Trophoblast cell (in vitro differentiated cells and primary cell): Measurements from ENCODE around the gene ACBD4.
A peak's percentile ranks its signal among the peaks of the same experiment; 100 is the strongest.

ENCODE experiments used
- DNase-seq, 2 donors: peaks; one replicate each; pipeline ENCODE4 v3.0.0-alpha.2; 2016
- H2AFZ ChIP-seq: 2 replicates; pipeline ENCODE4 v1.6.1; 2013; ENCODE audit warnings: low read length, moderate library complexity, mild to moderate bottlenecking; ENCODE audit not compliant: insufficient read depth, poor library complexity
- H2AK5ac ChIP-seq: 2 replicates; pipeline ENCODE4 v1.6.1; 2013; ENCODE audit warnings: mild to moderate bottlenecking, low read length
- H2BK120ac ChIP-seq: 2 replicates; pipeline ENCODE4 v1.6.1; 2013; ENCODE audit warnings: low read length, mild to moderate bottlenecking, moderate library complexity; ENCODE audit not compliant: insufficient read depth, poor library complexity
- H2BK12ac ChIP-seq: 2 replicates; pipeline ENCODE4 v1.6.1; 2013; ENCODE audit warnings: mild to moderate bottlenecking, low read length, moderate library complexity
- H2BK5ac ChIP-seq: 2 replicates; pipeline ENCODE4 v1.6.1; 2013; ENCODE audit warnings: low read length, low read depth, moderate library complexity, mild to moderate bottlenecking; ENCODE audit not compliant: poor library complexity
- H3K14ac ChIP-seq: 2 replicates; pipeline ENCODE4 v1.6.1; 2013; ENCODE audit warnings: mild to moderate bottlenecking, low read length
- H3K18ac ChIP-seq: 2 replicates; pipeline ENCODE4 v1.6.1; 2013; ENCODE audit warnings: mild to moderate bottlenecking, low read length
- H3K23ac ChIP-seq: 2 replicates; pipeline ENCODE4 v1.6.1; 2013; ENCODE audit warnings: low read length
- H3K27ac ChIP-seq: 2 replicates; pipeline ENCODE4 v1.5.1; 2013; ENCODE audit warnings: low read depth, mild to moderate bottlenecking, inconsistent platforms, low read length, moderate library complexity
- H3K27me3 ChIP-seq: 2 replicates; pipeline ENCODE4 v1.6.1; 2013; ENCODE audit warnings: inconsistent platforms, mild to moderate bottlenecking, low read length, moderate library complexity; ENCODE audit not compliant: insufficient read depth
- H3K36me3 ChIP-seq, 2 experiments: 1 replicate in 1 of 2; 2 replicates in 1 of 2; pipeline ENCODE4 v1.6.1; 2013; ENCODE audit warnings: low read length in 2 of 2, mild to moderate bottlenecking in 2 of 2, moderate library complexity in 1 of 2; ENCODE audit not compliant: insufficient read depth in 2 of 2, control insufficient read depth in 1 of 2
- H3K4ac ChIP-seq: 2 replicates; pipeline ENCODE4 v1.6.1; 2013; ENCODE audit warnings: low read depth, mild to moderate bottlenecking, low read length, moderate library complexity
- H3K4me1 ChIP-seq, 2 experiments: 1 replicate in 1 of 2; 2 replicates in 1 of 2; pipeline ENCODE4 v1.6.1; 2013; ENCODE audit warnings: low read length in 2 of 2, mild to moderate bottlenecking in 2 of 2, moderate library complexity in 1 of 2; ENCODE audit not compliant: insufficient read depth in 2 of 2, control insufficient read depth in 1 of 2
- H3K4me2 ChIP-seq: 2 replicates; pipeline ENCODE4 v1.6.1; 2013; ENCODE audit warnings: inconsistent platforms, mild to moderate bottlenecking, low read length, moderate library complexity
- H3K4me3 ChIP-seq: 2 replicates; pipeline ENCODE4 v1.5.1; 2013; ENCODE audit warnings: mild to moderate bottlenecking, low read depth, low read length, inconsistent platforms
- H3K79me1 ChIP-seq: one replicate; pipeline ENCODE4 v1.6.1; 2013; ENCODE audit warnings: low read length
- H3K79me2 ChIP-seq: 2 replicates; pipeline ENCODE4 v1.6.1; 2013; ENCODE audit warnings: low read length, mild to moderate bottlenecking; ENCODE audit not compliant: control insufficient read depth, insufficient read depth, poor library complexity
- H3K9ac ChIP-seq: 2 replicates; pipeline ENCODE4 v1.6.1; 2013; ENCODE audit warnings: mild to moderate bottlenecking, low read length
- H3K9me3 ChIP-seq: 2 replicates; pipeline ENCODE4 v1.6.1; 2013; ENCODE audit warnings: low read depth, mild to moderate bottlenecking, control low read depth, inconsistent platforms, low read length; ENCODE audit not compliant: insufficient read depth
- H4K12ac ChIP-seq: 2 replicates; pipeline ENCODE4 v1.6.1; 2013; ENCODE audit warnings: low read depth, mild to moderate bottlenecking, low read length, moderate library complexity
- H4K8ac ChIP-seq: 2 replicates; pipeline ENCODE4 v1.6.1; 2013; ENCODE audit warnings: low read depth, mild to moderate bottlenecking, low read length, moderate library complexity
- H4K91ac ChIP-seq: one replicate; pipeline ENCODE4 v1.6.1; 2013; ENCODE audit warnings: low read depth, mild to moderate bottlenecking, low read length, moderate library complexity
- WGBS: extraction: QIAGEN DNeasy Blood & Tissue Kit; methylation state at CpG from one replicate; pipeline ENCODE4 v1.1.7; 2013; ENCODE audit warnings: missing lambda C conversion rate; ENCODE audit not compliant: insufficient read length, insufficient coverage; ENCODE audit errors: extremely low coverage; 5-methylcytosine and 5-hydroxymethylcytosine counted together

ACBD4 gene

GRCh38 chr17:45098081-45098868 lies 37.2 kb upstream of the ACBD4 start:
- no peak overlapping the region for H2BK12ac ChIP-seq
- H3K4me2 ChIP-seq, result no peak overlapping the region
- H3K79me2 ChIP-seq, result no peaks in the 10 kb centered on the region
- H2BK120ac ChIP-seq, result no peak overlapping the region
- peaks cover 64% of the 10 kb centered on the region in 2 experiments for H3K36me3 ChIP-seq
- no peaks in the 10 kb centered on the region for H3K9me3 ChIP-seq
- H3K4ac ChIP-seq, result no peak overlapping the region
- H4K12ac ChIP-seq, result no peak overlapping the region
- H3K27me3 ChIP-seq, result no peaks in the 10 kb centered on the region
- peaks cover 12% of the 10 kb centered on the region for H3K79me1 ChIP-seq
- no peak for DNase-seq
- H2BK5ac ChIP-seq, result no peak overlapping the region
- H3K14ac ChIP-seq, result no peak overlapping the region
- H3K23ac ChIP-seq, result no peak overlapping the region
- H3K18ac ChIP-seq, result no peak overlapping the region
- no peak overlapping the region for H3K9ac ChIP-seq
- H2AFZ ChIP-seq, result no peak overlapping the region
- no peak overlapping the region for H4K8ac ChIP-seq
- no peak overlapping the region for H4K91ac ChIP-seq
- H3K27ac ChIP-seq, result no peak overlapping the region
- no CpG with 5 or more reads among the region's 13 CpGs for WGBS
- H3K4me1 ChIP-seq, result peaks cover 14 to 24% of the 10 kb centered on the region in 2 experiments
- H3K4me3 ChIP-seq, result no peak overlapping the region
- H2AK5ac ChIP-seq, result no peak overlapping the region

GRCh38 chr17:45098869-45099616 lies 36.4 kb upstream of the ACBD4 start:
- peak; percentile 83 to 91 for DNase-seq
- Histone ChIP-seq H3K4ac (no peak overlapping the region), H3K4me3 (no peak overlapping the region), H3K4me2 (no peak overlapping the region), H2BK5ac (no peak overlapping the region), H2BK120ac (no peak overlapping the region), H4K91ac (no peak overlapping the region), H4K12ac (no peak overlapping the region), H3K23ac (no peak overlapping the region), H3K36me3 (peaks cover 64 to 65% of the 10 kb centered on the region in 2 experiments), H4K8ac (no peak overlapping the region), H3K14ac (no peak overlapping the region), H3K27ac (no peak overlapping the region), H3K9ac (no peak overlapping the region), H3K27me3 (no peaks in the 10 kb centered on the region), H3K4me1 (peaks cover 11 to 23% of the 10 kb centered on the region in 2 experiments), H2AFZ (no peak overlapping the region), H2BK12ac (no peak overlapping the region), H3K18ac (no peak overlapping the region), H3K9me3 (no peaks in the 10 kb centered on the region), H3K79me1 (peaks cover 12% of the 10 kb centered on the region), H2AK5ac (no peak overlapping the region), H3K79me2 (no peaks in the 10 kb centered on the region)
- WGBS, result no CpG with 5 or more reads among the region's 9 CpGs

GRCh38 chr17:45101546-45101882 lies 34.0 kb upstream of the ACBD4 start:
- no peak overlapping the region for H2BK5ac ChIP-seq
- no peak overlapping the region for H4K12ac ChIP-seq
- H3K4ac ChIP-seq, result no peak overlapping the region
- H2AK5ac ChIP-seq, result no peak overlapping the region
- H3K36me3 ChIP-seq, result peaks cover 69 to 70% of the 10 kb centered on the region in 2 experiments
- H2BK12ac ChIP-seq, result no peak overlapping the region
- peaks cover 11 to 23% of the 10 kb centered on the region in 2 experiments for H3K4me1 ChIP-seq
- no peak overlapping the region for H3K4me3 ChIP-seq
- H3K23ac ChIP-seq, result no peak overlapping the region
- peak in 1 of 2 donors; percentile 78 for DNase-seq
- H3K27me3 ChIP-seq, result no peaks in the 10 kb centered on the region
- no peaks in the 10 kb centered on the region for H3K79me2 ChIP-seq
- H3K9ac ChIP-seq, result no peak overlapping the region
- peak overlapping the region; percentile 34 for H3K4me2 ChIP-seq
- no peak overlapping the region for H2BK120ac ChIP-seq
- no peak overlapping the region for H3K14ac ChIP-seq
- no peak overlapping the region for H4K8ac ChIP-seq
- H3K27ac ChIP-seq, result peak overlapping the region; percentile 94
- no peak overlapping the region for H4K91ac ChIP-seq
- H3K79me1 ChIP-seq, result peaks cover 12% of the 10 kb centered on the region
- no peaks in the 10 kb centered on the region for H3K9me3 ChIP-seq
- no peak overlapping the region for H3K18ac ChIP-seq
- no peak overlapping the region for H2AFZ ChIP-seq
- no CpG with 5 or more reads among the region's 9 CpGs for WGBS

GRCh38 chr17:45101883-45102811 lies 33.3 kb upstream of the ACBD4 start:
- Histone ChIP-seq H2BK5ac (peak overlapping the region; percentile 88), H4K8ac (peak overlapping the region; percentile 57), H3K4me1 (peaks cover 11 to 23% of the 10 kb centered on the region in 2 experiments), H3K9ac (peak overlapping the region; percentile 20), H2AFZ (no peak overlapping the region), H4K12ac (no peak overlapping the region), H3K27me3 (no peaks in the 10 kb centered on the region), H3K36me3 (peaks cover 69 to 70% of the 10 kb centered on the region in 2 experiments), H3K27ac (peak overlapping the region; percentile 94), H3K79me1 (peaks cover 12% of the 10 kb centered on the region), H3K9me3 (no peaks in the 10 kb centered on the region), H3K23ac (no peak overlapping the region), H2AK5ac (peak overlapping the region; percentile 38), H3K14ac (peak overlapping the region; percentile 68), H3K4ac (peak overlapping the region; percentile 39), H3K79me2 (no peaks in the 10 kb centered on the region), H3K4me2 (peak overlapping the region; percentile 34), H2BK120ac (peak overlapping the region; percentile 46), H4K91ac (peak overlapping the region; percentile 63), H2BK12ac (peak overlapping the region; percentile 37), H3K18ac (peak overlapping the region; percentile 85), H3K4me3 (no peak overlapping the region)
- no CpG with 5 or more reads among the region's 12 CpGs for WGBS
- peak; percentile 93 to 96 for DNase-seq
